GM18498 (cell line): Measurements from ENCODE around the gene SLIT2.

Source experiments
- ATAC-seq: cut with Tn5 transposase; IDR thresholded peaks from one replicate; pipeline ENCODE4 v1.9.1; 2021; ENCODE audit warnings: mild to moderate bottlenecking, moderate library complexity; ENCODE audit not compliant: unreplicated experiment

SLIT2 gene

GRCh38 chr4:20298455-20298854 is 46.8 kb downstream of the SLIT2 start:
- ATAC-seq = no peak

- ATAC-seq = no peak
Observed at GRCh38 chr4:20298986-20299385, 47.3 kb downstream of the SLIT2 start.

- ATAC-seq = no peak
Observed at GRCh38 chr4:20299515-20299914, 47.8 kb downstream of the SLIT2 start.

- ATAC-seq = no peak
Observed at GRCh38 chr4:20301161-20301560, 49.5 kb downstream of the SLIT2 start.
